CD1c-positive myeloid dendritic cell (primary cell): ENCODE measurements around the gene SIK2.

Experiments used
- DNase-seq: peaks from one replicate; pipeline ENCODE4 v3.0.0-alpha.2; 2016; ENCODE audit errors: extremely low spot score

SIK2 gene

DNA sequence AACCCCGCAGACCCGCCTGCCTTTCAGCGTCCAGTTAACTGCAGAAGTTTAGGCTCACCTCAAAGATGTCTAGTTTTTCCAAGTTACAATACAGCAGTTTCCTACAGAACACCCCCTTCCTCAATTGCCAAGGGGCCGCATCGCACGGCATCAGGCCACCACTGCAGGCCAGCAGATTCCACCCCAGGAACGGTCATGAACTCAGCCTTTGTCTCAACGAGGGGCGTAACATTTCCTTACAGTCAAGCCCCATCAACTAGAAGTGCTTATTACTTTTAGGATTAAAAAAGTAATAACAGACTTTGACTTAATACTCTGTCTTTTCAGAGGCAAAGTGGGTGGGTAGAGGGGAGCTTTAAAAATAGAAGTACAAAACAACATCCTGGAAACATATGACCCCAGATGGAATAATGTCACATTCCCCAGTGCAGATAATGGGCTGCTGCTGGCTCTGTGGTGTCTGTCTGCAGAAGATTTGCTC is 127.6 kb downstream of the SIK2 start:
- no peak for DNase-seq

DNA sequence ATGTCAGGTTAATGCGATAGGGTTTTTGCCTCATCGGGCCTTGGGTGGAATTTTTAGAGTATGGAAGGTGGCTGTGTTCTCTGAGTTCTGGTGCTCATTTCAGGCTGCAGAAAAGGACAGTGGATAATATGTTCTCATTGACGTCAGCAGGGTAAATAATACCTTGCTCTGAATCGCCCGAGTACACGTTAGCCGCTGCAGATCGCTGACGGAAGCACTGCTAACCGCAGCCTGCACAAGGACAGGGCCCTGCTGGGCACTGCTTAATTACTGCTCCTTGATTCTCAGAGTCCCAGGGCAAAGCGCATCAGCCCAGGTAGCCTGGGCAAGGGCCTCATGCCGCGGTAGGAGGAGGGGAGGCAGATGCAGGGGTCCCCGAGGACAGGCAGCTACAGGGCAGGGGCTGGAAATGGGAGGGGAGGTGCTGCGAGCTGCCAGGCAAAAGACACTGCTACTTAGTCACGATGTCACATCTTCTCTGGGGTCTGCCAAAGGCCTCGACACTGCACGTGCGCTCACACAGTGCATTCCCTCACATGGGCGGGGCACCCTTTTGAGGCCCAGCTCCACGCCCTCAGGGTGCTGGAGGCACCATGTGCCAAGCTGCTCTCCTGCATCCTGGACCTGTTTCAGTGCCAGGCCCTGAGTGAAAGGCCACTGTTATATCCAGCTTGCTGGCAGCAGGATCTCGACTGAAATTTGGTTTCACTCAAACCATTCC is 128.8 kb downstream of the SIK2 start:
- DNase-seq: no peak

DNA sequence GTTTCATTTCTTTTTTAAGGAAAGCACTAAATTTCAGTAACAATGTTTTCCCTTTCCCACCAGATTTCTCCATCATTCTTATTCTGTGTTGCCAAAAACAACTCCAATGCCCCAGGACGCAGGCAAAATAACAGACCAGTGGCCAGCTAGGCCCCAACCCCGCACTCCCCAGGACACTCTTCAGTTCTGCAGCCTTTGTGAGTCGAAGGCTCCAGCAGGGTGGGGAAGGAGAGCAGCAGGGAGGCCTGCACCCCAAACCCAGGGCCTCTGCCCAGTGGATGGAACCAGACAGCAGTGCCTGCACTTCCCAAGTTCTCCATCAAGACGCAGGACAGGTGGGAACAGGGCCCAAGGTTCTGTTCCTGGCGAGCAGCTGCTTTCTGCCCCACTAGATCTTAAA is 129.6 kb downstream of the SIK2 start:
- no peak for DNase-seq

DNA sequence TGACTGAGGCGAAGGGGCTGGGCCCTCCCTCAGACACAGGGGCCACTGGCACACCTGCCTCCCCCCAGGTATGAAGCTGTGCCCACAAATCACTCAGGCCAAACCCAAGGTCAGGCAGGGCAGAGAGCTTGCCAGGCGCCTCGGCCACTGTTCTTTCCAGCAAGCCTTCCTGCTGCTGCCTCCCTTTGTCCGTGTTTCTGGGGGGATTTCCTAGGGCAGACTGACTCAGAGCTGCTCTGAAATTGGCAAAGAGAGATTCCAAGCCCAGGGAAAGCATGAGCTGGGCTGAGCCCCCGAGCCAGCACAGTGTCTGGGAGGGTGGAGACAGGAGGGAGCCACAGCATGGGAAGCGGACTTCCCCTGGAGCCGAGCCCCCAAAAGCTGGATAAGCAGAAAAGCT is 130.8 kb downstream of the SIK2 start:
- no peak for DNase-seq

DNA sequence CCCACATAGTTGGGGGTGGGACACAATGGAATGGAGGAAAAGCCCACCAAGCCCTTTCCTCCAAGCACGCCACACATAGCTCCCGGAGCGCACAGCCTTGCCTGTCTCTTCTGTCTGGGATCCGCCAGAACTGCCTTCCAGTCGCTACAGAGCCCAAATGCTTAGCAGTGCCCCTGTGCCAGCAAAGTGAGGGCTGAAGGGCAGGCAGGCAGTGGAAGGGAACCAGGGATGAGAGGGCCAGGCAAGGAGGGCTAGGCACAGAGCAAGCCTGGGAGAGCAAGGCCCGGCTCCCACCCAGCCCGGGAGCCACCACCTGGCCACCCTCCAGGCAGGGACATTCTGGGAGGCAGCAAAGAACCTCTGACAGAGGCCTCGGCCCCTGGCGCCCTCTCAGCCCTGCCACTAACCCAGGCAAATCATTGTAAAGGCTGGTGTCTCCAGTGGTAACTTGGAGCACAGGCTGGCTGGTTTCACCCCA is 131.4 kb downstream of the SIK2 start:
- no peak for DNase-seq

DNA sequence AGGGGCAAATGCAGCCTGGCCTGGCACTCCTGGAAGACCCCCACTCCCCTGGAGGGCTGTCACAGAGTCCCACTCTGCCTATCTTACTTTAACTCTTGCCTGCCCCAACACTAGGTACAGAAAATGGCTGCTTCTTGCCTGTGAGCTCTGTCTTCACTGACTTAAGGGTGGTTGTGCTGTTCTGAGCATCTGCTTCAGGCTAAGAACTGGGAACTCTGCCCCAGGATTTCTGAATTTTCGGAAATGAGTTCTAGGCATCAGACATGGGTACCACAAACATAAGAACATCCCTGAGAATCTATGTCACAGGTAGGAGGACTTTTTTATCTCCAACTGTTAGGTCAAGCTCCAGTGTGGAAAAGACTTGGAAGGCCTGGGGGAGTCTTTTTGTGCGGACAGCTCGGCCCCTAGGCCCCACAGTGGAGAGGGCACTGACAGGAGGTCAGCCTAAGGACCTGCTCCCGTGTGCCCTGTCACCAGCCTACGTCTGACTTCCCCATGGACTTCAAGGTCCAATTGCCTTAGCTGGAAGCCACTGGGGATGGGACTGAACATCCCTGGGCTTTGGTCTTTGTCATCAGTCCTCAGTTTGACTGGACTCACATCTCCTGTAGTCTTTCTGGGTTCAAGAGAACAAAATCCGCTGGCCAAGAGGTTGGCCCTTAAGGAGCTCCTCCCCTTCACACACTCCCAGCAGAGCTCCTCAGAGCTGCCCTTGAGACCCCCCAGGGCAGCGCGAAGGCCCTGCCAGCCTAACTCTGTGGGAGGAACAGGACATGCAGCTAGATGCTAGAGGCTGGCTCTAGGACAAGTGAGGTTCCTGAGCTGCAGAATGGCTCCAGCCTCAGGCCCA is 132.1 kb downstream of the SIK2 start:
- no peak for DNase-seq

DNA sequence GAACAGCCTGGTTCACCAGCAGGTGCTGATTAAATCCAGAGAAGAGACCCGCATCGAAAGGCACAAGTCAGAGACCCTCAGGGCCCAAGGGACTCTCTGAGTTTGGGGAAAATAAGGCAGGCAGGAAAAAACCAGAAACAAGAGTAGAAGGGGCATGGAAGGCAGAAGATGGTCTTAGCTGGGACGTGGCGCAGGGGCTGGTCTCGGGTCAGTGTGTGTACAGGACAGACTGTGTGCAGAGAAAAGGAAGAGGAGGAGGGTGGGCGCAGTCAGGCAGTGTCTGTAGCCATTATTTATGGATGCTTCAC is 132.7 kb downstream of the SIK2 start:
- no peak for DNase-seq

DNA sequence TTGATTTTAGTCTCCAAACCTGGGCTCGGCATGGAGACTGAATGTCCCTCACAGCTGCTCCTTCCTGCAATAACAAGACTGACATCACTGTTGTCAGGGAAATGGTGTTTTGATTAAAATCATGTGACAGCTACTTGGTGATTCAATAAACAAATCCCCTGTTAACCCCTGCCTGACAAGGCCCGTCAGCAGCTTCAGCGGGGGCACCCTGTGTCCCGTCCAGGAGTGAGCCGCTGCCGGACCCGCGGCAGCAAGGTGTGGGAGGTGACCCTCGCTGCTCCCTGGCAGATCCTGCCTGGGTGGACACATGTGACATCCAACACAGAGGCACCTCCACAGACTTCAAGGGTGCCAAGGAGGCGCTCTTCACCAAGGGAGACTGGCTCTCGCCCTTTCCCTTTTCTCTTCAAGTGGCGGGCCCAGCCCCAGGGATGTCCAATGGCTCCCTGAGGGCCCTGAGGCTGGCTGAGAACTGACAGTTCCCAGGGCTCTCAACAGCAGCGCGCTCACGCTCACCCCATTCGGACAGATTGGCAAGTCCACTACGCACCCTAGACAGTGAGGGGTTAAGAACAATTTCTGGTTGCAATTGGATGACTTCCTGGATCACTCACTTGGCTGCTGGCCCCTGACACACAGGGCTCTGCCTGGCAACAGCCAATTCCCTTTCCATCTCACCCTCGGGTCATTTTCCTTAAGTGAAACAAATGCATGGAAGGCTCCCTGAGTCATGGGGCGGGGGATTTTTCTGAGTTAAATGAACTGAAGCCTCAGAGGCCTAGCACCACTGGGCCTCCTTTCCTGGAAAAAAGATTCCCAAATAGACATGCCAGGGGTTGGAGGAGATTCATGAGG is 133.2 kb downstream of the SIK2 start:
- DNase-seq: no peak

DNA sequence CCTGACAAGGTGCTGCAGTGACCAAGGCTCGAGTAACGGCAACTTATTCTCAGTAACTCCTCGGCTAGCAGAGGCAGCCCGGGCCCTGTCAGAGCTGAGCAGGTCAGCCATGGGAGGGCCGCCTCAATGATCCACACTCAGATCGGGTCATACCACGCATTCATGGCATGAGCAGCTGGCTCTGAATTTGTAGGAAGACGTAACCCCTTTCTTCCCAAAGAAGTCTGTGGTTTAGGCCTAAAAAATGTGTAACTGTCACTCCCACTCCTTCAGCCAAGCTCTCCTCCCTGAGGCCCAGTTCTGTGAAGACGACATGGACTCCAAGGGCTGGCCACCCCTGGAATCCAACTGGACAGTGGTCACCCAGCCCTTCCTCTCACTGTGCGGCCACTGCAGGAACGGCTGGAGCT is 133.9 kb downstream of the SIK2 start:
- DNase-seq: no peak

DNA sequence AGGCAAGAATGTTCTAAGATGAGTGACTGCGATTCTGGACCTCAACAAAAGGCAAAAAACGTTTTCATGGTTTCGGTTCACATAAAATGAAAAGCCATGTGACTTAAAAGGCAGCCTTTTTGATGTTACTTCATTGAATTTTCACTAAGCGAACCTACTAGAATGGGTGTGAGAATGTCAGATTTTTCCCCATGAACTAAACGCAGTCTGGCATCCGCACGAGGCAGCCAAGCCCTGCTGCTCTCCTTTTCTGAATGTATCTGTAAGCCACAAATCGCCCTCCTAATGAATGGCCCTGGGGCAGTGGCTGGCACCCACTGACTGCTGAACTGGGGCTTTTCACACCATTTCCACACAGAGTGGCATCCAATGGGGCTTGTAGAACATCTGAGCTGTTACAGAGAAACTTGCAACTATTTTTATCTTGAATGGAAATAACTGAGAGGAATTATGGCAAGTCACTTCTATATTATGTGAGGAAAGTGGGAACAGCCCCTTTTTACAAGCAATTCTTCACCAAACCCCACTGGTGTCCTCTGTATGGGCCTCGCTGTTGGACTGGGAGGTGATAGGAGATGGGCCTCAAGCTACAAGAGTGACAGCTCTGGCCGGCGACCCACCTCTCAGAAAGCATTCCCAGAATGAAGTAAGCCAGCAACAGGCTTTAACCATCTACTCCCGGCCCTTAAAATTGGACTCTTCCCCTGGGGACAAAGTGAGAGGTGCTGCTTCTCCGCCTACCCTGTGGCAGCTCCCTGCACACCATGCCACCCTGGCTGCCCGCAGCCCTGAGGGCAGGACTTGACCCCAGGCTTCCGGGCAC is 134.6 kb downstream of the SIK2 start:
- no peak for DNase-seq

DNA sequence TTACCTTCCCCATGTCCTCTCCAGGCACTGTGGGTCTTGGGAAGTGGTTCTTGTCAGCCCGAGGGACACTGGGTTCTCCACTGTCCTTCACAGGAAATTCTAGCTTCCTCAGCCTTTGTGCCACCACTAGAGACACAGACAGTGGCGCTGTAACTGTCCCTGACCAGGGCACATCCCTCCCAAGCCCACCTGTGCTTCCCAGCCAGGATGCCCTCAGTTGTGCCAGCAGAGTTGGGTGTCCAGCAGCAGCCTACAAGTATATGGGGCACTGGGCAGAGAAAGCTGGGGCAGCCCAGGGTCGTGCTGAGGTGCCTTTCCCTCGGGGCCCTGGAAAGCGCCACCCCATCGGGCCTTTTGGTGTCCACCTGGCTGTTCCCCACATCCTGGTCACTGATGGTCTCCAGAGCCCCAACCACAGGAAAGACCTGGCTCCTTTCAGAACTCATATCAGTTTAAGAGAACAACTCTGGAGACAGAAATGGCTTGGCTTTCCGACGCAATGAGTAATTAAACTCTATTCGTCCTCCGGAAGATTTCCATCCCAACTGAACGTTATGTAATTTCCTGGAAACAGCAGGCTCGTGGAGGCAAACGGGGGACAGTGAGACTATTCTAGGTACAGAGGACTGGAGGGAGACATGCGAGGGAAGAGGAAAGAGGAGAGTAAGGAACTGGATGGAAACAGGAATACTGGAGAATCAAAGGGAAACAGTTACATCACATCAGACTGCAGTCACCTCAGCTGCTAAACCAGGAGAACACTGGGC is 135.4 kb downstream of the SIK2 start:
- DNase-seq: no peak

DNA sequence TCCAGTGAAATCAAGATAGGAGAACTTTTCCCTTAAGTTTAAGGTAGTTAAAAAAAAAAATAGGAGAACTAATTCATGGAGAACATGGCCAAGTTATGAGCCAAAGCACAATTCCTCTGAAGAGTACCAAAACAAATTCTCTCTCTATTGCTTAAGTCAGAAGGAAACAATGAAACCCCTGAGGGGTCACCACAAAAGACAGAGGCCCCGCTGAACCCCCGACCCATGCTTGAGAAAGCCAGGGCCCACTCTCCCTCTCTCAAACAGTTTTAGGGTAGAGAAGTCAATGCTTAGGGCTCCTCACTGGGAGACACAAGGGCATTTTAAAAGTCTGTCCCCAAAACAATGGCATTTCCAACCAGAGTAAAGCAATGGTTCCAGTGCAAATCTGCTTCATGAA is 137.1 kb downstream of the SIK2 start:
- DNase-seq: no peak

DNA sequence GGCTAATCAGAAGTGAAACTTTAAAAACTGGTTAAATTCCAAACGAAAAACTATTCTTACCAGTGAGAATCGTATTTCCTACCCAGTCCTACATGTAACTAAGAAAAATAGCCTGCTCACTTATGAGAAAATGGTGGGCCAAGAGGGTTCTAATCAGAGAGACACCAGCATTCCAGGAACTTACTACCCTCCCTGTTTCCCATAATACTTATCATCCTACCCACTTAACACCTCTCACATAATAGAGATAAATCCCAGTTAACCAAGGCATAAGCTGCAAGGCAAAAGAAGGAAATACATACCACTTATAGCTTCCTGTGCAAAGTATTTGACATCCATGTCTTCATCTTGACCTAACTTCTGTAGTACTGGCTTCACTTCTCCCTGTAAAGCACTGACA is 139.5 kb downstream of the SIK2 start:
- DNase-seq: no peak

DNA sequence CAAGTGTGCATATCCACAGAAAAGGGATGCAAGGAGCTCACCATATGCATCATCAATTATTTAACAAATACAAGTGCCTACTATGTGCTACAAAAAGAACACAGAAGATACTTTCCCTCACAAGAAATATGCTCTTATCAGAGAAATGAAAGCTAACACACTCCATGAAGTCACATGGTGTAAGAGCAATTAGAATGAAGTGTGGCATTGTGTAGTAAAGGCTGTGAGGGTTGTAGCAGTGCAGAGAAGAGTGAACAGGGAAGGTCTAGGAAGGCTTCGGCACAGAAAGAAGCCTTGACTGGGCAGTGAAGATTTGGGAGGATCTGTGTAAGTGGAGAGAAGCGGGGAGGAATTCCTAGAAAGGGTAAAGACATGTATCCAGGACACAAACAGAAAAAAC is 141.5 kb downstream of the SIK2 start:
- no peak for DNase-seq

DNA sequence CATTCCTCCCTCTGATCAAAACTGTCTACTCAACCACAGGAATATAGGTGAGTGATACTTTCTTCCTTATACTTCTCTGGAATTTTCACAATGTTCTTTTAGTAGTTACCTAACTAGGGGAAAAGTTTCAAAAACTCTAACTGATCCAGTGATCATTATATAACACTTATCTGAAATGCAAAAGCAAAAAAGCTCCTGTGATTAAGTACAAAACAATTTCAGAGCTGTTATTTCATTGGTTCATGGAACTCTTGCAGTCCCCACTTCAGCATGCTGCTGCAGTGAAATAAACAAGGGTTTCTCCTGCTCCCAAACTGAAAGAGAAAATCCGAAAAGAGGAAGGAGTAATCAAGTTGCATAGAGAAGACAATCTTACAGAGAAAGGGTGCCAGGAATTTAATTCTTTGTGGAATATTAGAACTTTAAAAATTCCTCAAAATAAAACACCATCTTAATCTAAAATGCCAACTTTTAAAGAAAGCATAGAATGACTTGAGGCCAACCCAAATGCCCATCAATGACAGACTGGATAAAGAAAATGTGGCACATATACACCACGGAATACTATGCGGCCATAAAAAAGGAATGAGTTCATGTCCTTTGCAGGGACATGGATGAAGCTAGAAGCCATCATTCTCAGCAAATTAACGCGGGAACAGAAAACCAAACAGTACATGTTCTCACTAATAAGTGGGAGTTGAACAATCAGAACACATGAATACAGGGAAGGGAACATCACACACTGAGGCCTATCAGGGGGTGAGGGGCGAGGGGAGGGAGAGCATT is 143.7 kb downstream of the SIK2 start:
- DNase-seq: no peak

DNA sequence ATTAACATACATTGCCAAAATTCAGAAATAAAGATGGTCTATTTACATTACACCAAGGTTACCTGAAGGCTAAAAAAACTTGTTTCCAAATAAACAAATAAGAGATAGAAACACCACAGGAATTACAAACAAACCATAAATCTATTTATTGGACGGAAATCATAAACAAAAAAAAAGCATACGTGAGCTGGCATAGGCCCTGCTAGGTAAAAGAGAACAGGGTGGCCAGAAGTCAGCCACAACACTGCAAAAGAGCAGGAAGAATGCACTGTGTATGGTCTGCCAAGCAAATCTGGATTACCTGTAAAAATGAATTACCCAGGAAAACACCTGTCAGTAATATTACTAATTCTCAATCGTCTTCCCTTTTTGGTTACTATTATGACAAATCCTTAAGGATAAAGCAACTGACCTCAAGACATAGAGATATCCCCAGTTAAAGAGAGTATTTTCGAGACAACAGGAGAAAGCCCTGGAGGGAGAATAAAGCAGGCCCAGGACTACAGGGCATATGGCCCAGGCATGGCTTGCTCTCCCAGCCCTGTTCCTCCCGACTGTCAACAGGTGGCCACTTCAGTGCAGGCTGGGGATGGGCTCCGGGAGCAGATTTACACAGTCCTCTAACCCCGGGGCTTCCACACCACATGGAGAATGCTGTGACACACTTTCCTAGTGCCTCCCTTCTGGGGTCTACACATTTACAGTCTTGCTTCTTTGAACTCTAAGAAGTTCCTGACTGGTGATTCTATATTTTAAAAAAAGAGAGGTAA is 146.0 kb downstream of the SIK2 start:
- no peak for DNase-seq

DNA sequence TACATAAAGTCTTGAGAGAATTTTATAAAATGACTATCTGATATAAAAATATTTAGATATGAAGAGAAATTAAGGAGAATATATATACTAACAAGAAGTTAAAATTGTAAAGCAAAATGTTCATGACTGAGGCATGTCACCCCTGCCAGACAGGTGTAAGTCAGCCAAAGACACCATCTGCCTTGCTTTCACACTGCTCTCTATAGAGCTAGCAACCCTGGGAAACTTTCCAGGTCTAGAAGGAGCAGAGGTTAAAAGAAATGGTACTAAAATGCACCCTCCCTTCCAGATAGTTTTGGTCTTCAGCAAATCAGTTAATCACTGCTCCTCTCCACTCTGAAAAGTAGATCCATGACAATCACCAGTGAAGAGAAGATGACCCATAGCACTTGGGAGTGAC is 147.4 kb downstream of the SIK2 start:
- no peak for DNase-seq

DNA sequence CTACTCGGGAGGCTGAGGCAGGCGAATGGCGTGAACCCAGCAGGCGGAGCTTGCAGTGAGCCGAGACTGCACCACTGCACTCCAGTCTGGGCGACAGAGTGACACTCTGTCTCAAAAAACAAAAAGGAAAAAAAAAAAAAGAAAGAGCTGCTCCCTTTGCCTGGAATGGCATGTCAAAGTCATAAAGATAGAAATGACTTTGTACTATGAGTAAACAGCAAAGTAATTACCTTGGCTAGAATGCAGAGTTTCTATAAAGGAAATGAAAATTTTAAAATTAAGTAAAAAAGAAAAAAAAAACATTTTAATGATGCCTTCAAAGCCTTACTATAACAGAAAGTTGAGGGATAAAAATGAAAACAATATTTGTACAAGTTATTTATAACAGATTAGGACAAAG is 153.8 kb downstream of the SIK2 start:
- DNase-seq: no peak

DNA sequence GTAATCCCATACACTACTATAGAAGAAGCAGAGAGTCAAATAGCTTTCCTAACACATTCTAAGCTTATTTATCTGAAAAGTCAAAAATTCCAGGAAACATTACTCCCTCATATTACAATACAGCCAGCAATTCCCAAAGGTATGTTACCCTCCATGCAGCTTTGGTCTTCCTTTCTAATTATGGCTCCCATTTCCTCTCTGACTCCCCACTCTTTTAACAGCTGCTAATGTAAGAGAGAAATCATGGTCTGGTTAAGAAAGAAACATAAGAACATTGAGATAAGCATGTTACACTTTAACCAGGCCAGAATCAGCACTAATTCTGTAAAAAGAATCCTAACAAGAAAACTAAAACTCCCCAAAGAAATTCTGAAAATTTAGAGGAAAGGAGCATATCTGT is 157.1 kb downstream of the SIK2 start:
- no peak for DNase-seq
